HG02623 (cell line): Measurements from ENCODE around the gene PSMA7.

Experiments
- ATAC-seq: cut with Tn5 transposase; IDR thresholded peaks from one replicate; pipeline ENCODE4 v1.9.1; 2021; ENCODE audit warnings: moderate library complexity; ENCODE audit not compliant: unreplicated experiment

The PSMA7 gene

GRCh38 chr20:62172666-62173065 is 29.5 kb upstream of the PSMA7 start:
- ATAC-seq, result no peak

- no peak for ATAC-seq
Observed at GRCh38 chr20:62171245-62171644, 28.1 kb upstream of the PSMA7 start.

- ATAC-seq, result no peak
Observed at GRCh38 chr20:62170536-62170935, 27.3 kb upstream of the PSMA7 start.

GRCh38 chr20:62168890-62169435 is 25.8 kb upstream of the PSMA7 start:
- no peak for ATAC-seq

- ATAC-seq, result no peak
Observed at GRCh38 chr20:62168061-62168460, 24.9 kb upstream of the PSMA7 start.

DNA sequence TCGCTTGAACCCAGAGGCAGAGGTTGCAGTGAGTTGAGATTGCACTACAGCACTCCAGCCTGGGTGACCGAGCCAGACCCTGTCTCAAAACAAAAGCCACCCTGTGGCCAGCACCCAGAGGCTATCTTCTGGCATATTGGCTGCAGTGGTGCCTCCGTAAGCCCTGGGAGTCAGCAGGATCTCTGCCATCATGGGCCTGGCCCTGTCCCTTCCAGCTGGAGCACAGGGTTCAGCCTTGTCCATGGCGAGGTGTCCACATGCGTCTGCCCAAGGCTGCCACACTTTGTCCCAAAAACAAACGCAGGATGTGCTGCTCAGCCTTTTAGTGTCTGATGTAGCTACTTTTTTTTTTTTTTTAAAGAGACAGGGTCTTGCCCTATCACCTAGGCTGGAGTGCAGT is 24.3 kb upstream of the PSMA7 start:
- no peak for ATAC-seq

- no peak for ATAC-seq
Observed at GRCh38 chr20:62165762-62166399, 22.7 kb upstream of the PSMA7 start.

DNA sequence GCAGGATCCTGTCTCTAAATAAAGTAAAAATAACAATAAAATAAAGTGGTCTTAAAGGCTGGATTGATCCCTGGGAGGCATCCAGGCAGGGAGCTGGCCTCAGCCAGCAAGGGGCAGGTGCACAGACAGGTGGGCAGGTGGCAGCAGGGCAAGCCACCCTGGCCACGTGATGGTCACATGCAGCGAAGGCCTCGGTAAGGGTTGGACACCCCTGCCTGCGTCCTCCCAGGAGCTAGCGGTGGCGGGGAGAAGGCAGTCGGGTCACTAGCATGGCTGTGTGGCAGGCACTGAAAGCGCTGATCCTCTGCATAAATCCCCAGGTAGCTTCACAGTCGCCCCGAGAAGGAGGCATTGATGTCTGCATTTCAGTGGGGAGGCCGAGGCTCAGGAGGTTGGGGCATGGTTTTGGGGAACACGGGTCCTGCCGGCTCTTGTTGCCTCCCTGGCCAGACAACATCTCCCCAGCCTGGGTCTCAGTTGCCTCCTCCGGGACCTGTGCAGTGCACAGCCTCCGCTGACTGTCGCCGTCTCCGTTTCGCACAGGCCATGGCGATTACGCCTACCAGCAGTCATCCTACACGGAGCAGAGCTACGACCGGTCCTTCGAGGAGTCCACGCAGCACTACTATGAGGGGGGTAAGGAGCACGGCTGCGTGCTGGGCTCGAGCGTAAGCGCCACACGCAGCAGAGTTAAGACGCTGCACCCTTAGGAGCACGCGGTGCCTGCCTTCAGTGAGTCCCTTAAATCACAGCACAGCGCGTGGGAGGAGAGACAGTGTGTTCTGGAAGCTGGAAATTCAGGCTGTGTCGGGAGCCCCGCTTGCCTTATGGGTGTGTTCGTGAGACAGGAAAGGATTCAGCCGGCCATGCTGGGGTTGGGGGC is 21.9 kb upstream of the PSMA7 start:
- ATAC-seq, result no peak

- no peak for ATAC-seq
Observed at GRCh38 chr20:62163986-62164762, 21.0 kb upstream of the PSMA7 start.

GRCh38 chr20:62163485-62163865 is 20.3 kb upstream of the PSMA7 start:
- ATAC-seq, result no peak

- no peak for ATAC-seq
Observed at GRCh38 chr20:62162765-62163484, 19.7 kb upstream of the PSMA7 start.

GRCh38 chr20:62161347-62161746 is 18.2 kb upstream of the PSMA7 start:
- ATAC-seq, result no peak

- no peak for ATAC-seq
Observed at GRCh38 chr20:62160876-62161275, 17.7 kb upstream of the PSMA7 start.

- ATAC-seq, result no peak
Observed at GRCh38 chr20:62160253-62160652, 17.1 kb upstream of the PSMA7 start.

- ATAC-seq, result no peak
Observed at GRCh38 chr20:62159839-62160238, 16.6 kb upstream of the PSMA7 start.

GRCh38 chr20:62159052-62159451 is 15.9 kb upstream of the PSMA7 start:
- ATAC-seq, result no peak

GRCh38 chr20:62158541-62158940 is 15.3 kb upstream of the PSMA7 start:
- no peak for ATAC-seq

DNA sequence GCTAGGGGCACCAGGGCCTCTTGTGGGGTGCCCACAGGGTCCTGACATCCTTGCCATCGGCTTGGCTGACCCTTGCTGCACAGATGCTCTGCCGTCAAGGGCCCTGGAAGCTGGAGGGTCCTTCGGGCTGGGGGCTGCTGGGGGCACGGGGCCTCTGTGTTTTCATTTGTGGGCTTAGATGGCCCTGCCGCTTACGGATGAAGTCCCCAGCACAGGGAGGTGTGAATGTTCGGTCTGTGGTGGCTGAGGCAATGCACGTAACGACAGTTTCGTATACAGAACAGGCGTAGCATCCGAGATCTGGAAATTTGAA is 14.8 kb upstream of the PSMA7 start:
- ATAC-seq, result no peak

DNA sequence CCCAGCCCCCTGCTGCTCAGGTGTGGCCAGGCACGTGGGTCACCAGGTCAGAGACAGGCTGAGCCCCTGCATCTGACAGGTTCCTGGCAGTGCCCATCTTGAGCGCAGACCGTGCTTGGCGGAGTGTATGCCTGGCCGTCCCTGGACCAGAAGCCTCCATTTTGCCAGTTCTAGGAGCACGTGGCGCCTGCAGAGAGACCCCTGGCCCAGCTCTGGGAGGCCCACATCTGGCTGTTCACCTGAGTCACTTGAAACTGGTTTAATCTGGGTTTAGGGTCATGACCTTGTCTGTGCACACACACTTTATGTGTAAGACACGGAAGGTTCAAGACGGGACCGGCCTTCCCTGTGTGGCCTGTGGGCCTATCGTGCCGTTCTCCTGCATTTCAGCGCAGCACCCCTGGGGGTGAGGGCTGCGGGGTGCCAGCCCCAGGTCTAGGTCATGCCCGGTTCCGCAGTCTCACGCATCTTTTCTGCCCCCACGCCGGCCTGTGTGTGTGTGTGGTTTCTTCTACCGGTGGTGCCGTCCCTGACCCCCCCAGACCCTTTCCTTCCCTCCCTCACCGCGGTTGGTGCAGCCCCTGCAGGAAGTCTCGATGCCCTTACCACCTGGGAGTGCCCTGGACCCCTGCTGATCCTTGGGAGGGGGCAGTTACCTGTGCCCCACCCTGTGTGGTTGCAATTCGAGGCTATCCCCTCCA is 14.3 kb upstream of the PSMA7 start:
- no peak for ATAC-seq
